Frontal cortex (tissue), 4 donors: ENCODE measurements around the gene LBHD1. TPM values are rescaled to one million over a fixed set of nuclear protein-coding genes. Genes with fewer than 3 reads are reported as not detected.
A peak's percentile ranks its signal among the peaks of the same experiment; 100 is the strongest.
"Not testable (repeated sequence)": the region's sequence is repeated elsewhere in the genome, so short reads cannot be mapped to it uniquely, and the experiment has no call there.

Source experiments
- DNase-seq, 2 donors: peaks; one replicate each; pipeline ENCODE4 v3.0.0; 2012; ENCODE audit warnings: low spot score in 2 of 2
- FAIRE-seq: peaks from 2 replicates; lab custom pipeline; 2012; peaks lifted over from hg19 to GRCh38; lab: Jason Lieb, UNC
- total RNA-seq: library from RNA; depleted of rRNA; stranded (reverse); fragments of >200 nt; gene quantifications from one replicate; pipeline ENCODE4 v1.2.3, GENCODE V29; 2014
- donor health status: control.
- donor health status: control.
- donor health status: control.

The LBHD1 gene
- total RNA-seq, 1 donor from 2014 or later: 3.3 TPM

DNA sequence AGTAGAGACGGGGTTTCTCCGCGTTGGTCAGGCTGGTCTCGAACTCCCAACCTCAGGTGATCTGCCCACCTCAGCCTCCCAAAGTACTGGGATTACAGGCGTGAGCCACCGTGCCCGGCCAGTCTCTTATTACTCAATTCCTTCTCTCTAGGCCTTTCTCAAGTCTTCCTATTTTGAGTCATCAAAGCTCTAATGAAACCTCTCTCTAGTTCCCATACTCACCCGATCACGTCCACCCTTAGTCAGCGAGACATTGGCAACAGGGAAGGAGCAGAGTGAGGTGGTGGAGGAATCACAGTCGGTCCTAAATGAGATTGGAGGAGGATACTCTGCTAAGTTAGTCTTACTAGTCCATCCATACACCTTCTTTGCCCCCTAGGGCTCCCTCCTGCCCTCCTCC lies 30.2 kb upstream of the LBHD1 start:
- no peak for DNase-seq
- FAIRE-seq: no peak

DNA sequence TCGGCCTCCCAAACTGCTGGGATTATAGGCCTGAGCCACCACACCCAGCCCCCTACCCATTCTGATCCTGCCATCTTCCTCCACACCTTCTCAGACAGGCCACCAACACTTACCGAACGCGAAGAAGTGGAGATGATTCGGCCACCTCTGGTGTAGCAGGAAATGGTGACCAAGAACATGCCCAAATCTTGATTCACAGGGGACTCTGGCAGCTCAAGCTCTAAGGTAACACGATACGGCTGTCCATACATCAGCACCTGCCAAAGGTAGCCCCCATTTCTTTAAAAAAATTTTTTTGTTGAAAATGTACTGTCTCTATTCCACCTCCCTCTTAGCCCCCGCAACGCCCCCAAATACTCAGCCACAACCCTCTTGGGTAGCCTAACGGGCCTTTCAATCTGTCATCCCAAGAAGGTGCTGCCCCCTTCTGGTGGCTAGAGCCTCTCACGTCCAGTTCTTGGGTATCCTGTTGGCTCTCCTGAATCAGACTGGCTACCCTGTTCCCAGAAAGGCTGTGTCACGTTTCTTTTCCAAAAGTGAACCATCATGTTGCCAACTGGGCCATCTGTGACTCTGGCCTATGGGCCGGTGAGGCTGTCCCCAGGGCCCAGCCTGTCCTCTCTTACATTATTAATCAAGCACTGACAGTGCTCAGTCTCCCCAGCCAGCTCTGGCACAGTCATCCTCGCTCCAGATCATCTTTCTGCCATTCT lies 22.5 kb upstream of the LBHD1 start:
- FAIRE-seq: no peak
- DNase-seq: peak; percentile 59 to 75

DNA sequence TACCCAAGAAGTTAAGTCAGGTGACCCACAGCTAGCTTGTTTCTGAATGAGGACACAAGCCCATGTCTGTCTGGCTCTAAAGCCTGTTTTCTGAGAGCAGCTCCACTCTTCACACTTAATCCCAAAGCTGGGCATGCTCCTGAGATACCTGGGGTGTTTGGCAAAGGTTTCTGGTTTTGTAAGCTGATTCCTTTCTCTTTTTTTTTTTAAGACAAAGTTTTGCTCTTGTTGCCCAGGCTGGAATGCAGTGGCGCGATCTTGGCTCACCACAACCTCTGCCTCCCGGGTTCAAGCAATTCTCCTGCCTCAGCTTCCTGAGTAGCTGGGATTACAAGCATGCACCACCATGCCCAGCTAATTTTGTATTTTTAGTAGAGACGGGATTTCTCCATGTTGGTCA lies 21.6 kb upstream of the LBHD1 start:
- DNase-seq: not testable (repeated sequence)

DNA sequence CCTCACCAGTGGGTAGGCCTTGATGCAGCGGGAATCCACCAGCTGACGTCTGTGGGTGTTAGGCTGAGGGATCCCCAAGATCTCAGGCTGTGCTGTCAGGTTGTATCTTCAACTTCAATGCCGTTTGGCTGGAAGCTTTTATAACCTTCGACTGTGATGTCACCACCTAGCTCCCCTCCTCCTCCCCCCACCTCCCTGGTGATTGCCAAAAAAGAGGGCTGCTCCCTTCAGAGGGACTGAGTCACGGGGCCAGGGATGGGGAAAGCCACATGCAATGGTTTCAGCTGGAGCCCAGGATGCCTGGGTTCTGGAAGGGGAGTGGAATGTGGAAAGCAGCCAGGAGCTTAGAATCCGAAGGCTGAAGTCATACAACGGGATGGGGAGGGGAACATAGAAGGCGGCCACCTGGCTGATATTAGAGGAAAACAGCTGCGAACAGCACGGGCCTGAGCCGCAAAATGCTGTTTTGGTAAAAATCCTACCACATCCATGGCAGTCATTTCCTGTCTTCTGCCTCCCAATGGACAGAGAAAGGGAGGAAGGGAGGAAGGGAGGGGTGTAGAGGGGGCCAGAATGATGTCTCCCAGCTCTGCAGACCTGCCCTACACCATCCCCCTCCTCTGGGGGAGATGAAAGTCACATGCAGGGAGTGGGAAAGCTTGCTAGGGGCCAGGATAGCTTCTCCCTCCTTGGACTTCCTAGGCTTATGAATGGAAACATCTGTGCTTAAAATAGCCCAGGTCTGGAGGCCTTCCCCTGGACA lies 17.5 kb upstream of the LBHD1 start, which contains the start of gene LRRN4CL:
LRRN4CL (minus strand) TSS at position 110 of the 763 bp plus-strand sequence. CDS start 1,022 bp downstream, outside the sequence.
- no peak for FAIRE-seq
- peak; percentile 14 to 70 for DNase-seq

More for the DNA sequence above, 21.6 kb upstream of the LBHD1 start:
- FAIRE-seq: not testable (repeated sequence)

DNA sequence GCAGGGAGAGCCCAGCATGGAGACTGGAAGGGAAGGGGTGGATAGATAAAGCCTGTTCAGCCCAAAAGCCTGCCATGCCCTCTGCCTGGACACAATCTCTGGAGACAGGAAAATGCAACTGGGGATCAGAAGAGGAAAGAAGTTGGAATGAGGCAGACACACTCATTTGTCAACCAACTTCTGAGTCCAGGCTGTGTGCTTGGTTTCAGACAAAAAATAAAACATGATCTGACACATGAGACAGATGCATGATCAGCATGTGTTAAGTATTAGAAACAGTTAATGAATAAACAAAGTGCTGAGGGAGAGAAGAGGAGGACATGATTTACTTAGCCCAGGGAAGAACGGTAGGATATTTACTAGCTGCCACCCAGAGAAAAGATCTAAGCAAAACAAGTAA lies 16.4 kb upstream of the LBHD1 start:
- DNase-seq (no peak), FAIRE-seq (no peak)

DNA sequence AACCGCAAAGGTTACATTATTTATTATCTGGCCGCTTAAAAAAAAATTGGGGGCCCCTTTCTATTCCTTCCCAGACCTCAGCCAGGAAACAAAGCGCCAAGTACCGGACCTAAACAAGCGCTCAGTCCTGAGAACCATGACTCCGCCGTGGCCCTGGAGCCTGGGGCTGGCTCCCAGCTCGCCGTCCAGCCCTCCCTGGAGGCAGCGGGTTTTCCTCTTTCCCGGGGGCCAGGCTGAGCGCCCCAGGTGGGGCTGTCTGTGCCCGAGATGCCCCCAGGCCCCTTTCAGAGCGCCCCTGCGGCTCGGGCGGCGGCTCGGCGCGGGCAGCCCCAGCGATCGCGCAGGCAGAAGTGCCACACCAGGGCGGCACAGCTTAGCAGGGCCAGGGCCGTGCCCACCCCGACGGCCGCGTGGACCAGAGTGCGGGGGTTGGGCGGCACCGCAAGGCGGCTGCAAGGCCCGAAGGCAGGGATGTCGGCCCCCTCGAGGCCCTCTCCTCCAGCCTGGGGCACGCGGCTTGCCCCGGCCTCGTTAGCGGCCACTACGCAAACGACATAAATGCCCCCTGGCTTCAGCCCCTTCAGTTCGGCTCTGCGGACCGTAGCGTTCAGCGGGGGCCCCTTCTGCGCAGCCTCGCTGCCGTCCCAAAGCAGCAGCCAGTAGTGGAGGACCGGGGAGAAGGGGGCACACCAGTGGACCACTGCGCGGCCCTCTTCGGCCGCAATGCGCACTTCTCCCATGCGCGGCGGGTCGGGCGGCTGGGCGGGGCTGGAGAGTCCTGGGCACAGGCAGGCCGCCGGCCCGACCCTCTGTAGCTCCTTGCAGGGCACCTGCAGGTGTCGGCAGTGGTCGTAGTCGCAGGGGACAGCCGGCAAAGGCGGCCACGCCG lies 15.7 kb upstream of the LBHD1 start:
- DNase-seq (no peak), FAIRE-seq (no peak)

DNA sequence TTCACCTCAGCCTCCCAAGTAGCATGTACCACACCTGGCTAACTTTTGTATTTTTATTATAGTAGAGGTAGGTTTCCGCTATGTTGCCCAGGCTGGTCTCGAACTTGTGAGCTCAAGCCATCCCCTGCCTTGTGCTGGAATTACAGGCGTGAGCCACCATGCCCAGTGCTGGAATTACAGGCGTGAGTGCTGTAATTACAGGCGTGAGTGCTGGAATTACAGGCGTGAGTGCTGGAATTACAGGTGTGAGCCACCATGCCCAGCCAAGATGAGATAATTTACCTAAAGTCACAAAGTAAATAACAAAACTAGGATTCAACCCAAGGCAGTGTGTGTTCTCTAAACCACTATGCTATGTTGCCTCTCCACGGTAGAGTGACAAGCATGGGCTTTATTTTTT lies 10.5 kb upstream of the LBHD1 start:
- no peak for DNase-seq

DNA sequence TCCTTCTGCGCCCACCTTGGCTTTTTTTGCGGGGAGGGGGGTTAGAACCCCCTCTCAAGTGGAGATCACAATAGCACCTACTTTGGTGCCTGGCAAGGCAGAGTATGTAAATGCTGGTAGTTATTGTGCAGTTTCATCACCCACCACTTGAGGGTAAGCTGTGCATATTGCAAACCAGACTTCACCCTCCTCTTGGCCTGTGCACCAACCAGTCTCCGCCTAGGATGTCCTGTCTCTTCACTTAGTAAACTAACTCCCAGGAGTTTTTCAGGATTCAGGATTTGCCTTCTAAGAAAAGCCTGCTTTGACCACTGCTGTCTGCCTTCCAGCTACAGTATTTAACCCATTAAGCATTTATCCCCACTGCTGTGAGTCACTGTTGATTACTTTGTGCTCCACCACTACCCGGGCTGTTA lies 8.8 kb upstream of the LBHD1 start:
- FAIRE-seq: no peak
- DNase-seq: peak in 1 of 2 donors; percentile 37

More for the DNA sequence above, 10.5 kb upstream of the LBHD1 start:
- no peak for FAIRE-seq

DNA sequence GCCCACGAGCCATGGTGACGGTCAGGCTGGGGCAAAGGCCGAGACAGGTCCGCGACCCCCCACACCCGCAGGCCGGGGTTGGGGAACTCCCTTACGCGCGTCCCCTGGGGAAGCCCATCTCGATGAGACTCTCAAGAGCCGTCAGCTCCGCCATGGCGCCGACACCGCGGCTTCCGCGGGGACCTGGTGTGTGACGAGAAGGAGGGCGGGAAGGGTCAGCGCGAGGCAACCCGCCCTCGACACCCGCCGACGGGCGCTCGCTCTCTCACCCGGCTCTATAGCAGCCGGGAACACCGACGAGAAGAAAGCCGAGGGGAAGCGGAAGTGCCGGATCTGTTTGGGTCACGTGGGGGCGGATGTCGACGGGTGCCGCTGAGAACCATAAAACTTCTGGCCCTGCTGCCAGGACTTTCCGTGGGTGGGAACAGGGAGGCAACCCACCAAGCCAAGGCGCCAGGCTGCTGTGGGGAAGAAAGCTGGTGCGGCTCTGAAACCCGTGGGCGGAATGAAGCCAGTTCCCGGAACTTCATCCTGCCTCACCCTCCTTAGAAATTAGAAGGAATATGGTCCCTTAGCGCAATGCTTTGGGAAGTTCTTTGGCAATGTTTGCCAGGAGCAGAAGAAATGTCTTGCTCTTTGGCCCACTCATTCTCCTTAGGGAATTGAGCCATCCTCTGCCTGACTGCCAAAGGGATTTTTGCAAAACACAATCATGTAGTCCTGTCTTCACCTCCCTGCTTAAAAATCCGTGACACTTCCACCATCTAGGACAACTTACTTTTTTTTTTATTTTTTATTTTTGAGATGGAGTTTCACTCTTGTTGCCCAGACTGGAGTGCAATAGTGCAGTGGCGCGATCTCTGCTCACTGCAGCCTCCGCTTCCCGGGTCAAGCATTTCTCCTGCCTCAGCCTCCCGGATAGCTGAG lies 7.0 kb upstream of the LBHD1 start, which contains the start of gene UBXN1:
UBXN1 (minus strand) TSS at position 304 of the 927 bp plus-strand sequence; CDS start at position 154, 150 bp downstream.
- FAIRE-seq: no peak

DNA sequence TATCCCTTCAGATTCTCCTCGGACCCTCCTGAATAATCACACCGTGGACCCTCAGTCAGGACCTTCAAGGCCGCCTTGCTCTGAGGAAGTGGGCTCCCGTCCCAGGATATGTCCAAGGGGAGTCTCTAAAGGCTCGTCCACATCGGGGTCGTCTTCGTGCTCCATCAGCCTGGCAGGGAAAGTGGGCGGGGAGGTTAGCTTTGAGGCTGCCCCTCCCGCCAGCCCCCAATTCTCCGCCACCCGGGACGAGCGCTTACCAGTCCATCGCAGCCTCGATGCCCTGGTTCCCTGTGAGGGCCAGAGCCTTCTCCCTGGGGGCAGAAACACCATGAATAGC lies 6.3 kb upstream of the LBHD1 start:
- no peak for FAIRE-seq
- DNase-seq: no peak

More for the DNA sequence above, 7.0 kb upstream of the LBHD1 start, which contains the start of gene UBXN1:
- DNase-seq: peak; percentile 88 to 91

DNA sequence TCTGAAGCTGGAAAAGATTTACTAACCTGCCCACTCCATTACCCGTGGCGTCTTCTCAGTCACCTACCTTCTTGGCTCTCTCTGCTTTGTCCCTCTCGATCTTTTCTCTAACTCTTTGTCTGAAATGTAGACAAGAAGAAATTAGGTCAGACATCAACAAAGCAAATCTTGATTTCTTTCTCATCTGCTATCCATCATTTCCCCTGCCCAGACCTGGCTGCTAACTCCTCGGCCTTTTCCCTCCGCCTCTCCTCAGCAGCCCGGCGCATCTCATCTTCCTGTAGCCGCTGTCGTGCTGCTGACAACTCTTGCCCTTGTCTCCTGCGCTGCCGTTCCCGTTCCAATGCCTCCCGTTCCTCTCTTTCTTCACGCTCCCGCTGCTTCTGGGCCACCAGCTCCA lies 5.6 kb upstream of the LBHD1 start:
- no peak for FAIRE-seq

DNA sequence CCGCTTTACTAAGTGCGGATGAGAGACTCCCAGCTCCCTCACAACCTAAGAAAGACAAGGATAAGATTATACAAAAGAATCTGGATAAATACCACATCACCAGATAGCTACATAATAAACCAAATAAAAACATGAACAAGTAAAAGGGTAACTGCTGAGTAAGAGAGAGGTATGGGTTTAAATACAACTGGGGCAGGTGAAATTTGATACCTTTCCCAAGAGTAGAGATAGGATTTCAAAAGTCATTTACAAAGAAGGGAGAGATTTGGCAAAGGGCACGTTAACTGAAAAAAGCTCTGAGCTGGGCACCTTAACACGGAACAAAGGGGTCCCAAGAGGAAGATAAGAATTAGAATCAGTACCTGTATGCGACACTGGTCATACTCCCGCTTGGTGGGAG lies 5.1 kb upstream of the LBHD1 start:
- FAIRE-seq: no peak
- DNase-seq: no peak

More for the DNA sequence above, 5.6 kb upstream of the LBHD1 start:
- DNase-seq: no peak

DNA sequence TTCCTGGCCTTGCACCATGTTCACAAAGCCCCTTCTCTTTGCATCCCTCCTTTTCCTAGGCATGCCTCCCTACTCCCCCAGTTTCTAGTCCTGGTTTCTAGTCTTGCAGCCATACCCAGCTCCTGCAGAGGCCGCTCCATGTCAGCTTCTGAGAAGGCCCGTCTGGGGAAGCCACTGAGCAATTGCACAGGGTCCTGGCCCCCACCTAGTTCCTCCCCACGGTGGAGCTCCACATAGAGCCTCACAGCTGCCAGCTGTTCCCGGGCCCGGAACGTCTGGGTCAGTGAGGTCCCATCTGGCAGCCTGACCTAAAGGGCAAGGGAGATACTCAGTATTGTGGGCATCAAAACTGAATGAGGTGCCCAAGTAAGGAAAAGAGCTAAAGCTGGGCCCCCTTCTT lies 4.6 kb upstream of the LBHD1 start:
- DNase-seq (no peak), FAIRE-seq (no peak)

DNA sequence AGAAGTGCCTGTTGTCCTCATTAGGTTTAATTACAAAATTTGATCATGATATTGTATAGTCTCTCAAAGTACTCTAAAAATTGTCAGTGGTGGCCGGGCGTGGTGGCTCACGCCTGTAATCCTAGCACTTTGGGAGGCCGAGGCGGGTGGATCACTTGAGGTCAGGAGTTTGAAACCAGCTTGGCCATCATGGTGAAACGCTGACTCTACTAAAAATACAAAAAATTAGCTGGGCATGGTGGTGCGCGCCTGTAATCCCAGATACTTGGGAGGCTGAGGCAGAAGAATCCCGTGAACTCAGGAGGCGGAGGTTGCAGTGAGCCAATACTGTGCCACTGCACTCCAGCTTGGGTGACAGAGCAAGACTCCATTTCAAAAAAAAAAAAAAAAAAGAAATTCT lies 3.3 kb upstream of the LBHD1 start:
- DNase-seq, FAIRE-seq: not testable (repeated sequence)

DNA sequence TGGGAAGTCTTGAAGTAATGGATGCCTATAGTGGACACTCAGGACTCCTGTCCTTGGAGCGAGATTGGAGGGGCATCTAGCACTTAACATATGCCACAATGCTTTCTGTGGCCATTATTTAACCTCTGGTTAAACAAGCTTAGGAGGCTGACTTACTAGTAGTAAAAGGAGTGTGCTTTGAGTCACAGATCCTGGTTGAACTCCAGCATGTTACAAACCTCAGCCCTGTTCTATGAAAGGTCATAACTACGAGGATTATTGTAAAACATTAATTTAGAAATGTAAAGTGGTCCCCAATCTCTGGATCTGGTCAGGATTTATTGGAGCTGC lies 1.1 kb upstream of the LBHD1 start:
- FAIRE-seq (no peak), DNase-seq (no peak)

DNA sequence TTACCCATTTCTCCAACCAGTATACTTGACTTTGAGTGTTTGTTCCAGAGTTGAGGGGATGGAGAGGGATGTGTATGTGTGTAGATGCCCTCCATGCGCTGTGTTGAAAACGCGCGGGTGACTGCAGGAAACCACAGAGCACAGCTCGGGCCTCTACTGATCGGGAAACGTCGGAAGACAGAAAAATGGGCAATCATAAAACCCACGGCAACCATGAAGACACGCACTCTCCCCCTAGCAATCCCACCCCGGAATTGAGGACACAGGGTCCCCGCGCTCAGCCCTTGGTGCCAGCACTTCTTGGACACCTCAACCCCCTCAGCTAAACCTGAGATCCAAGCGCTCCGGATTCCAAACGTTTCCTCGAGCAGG lies 845 bp downstream of the LBHD1 start:
- FAIRE-seq: no peak

DNA sequence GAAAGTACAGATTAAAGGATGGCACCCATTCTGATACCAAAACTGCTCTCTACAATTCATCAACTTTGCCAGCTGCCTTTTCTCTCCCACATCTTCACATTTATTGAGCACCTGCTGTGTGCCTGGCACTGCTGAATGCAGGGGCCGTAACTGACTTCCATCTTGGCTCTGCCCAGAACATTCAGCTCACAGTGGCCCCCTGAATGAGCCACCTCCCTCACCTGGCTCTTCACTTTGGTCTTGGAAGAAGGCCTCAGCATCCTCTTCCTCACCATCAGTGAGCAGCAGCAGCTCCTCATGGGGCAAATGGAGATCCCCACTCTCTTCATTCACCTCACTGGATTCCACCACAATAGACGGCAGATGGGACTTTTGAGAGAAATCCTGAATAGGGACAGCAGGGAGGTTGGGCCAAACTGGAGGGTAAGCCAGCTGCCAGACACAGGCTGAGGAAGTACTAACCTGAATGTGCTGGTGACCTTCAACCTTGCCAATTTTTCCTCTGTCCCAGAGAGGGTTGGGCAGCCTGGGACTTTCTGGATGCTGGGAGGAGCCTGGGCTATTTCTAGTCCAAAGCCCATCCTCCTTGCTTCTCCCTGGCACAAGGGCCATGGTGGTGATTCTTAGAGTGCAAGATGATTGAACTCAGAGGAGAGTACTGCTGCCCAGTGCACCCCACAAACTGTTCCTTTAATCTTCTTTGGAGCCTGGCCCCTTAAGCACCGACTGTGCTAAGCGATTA lies 2.5 kb downstream of the LBHD1 start:
- FAIRE-seq: no peak
- DNase-seq: no peak

More for the DNA sequence above, 845 bp downstream of the LBHD1 start:
- DNase-seq: no peak

DNA sequence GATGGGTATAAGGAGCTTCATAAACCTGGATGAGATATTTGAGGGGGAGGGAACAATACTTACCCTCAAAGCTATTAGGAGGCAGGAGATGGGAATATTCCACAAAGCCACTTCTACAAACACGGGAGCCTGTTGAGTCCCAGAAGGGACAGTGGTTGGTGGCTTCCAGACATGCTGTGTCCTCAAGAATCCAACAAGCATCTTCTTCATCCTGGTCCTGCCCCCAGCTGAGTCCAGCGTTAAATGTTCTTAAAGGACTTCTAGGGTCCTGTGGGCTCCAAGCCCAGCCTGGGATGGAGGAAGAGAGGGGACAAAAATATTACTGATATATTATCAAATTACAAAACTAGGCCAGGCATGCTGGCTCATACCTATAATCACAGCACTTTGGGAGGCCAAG lies 4.6 kb downstream of the LBHD1 start:
- DNase-seq (no peak), FAIRE-seq (no peak)
